K562 (cell line): Measurements from ENCODE around the gene KCNC4. TPM values are rescaled to one million over a fixed set of nuclear protein-coding genes. Genes with fewer than 3 reads are reported as not detected.

Experiments
- ATAC-seq: fragments of 200-7000 bp; cut with Tn5 transposase; 3 replicates; pipeline ENCODE4 v1.9.1; 2020; ENCODE audit warnings: moderate library complexity
- BruUV-seq: library from RNA; stranded (reverse); fragments of 400-500 nt; replicated peaks from 2 replicates; lab custom pipeline; 2021; lab: Mats Ljungman, UMichigan
- CTCF ChIA-PET: fragments of 300-600 bp; formaldehyde crosslinking; extraction: SDS; loops from one replicate; lab custom pipeline; 2021; ENCODE audit warnings: low intra/inter-chr PET ratio; lab: Yijun Ruan, JAX
- POLR2A ChIA-PET: fragments of 300-600, 350-650 bp; sonication (Branson Sonifier 250); formaldehyde crosslinking; extraction: SDS; loops from one replicate; lab custom pipeline; 2021; ENCODE audit warnings: antibody characterized with exemption, inconsistent platforms; lab: Yijun Ruan, JAX
- DNase-seq, 4 experiments: peaks; one replicate each; pipeline versions ENCODE4 v3.0.0 to v3.0.0-alpha.2; 2011 to 2018; ENCODE audit warnings: low spot score in 3 of 4, mixed read lengths in 3 of 4; ENCODE audit errors: extremely low read depth in 1 of 4
- FAIRE-seq: peaks from 2 replicates; lab custom pipeline; 2011; peaks lifted over from hg19 to GRCh38; lab: Jason Lieb, UNC
- H2AFZ ChIP-seq: 2 replicates; pipeline ENCODE4 v1.6.0; 2011; ENCODE audit warnings: low read depth, low read length, control low read depth, inconsistent platforms
- H3K27ac ChIP-seq: fragments of 200-600 bp; 3 replicates; pipeline ENCODE4 v1.8.0; 2011; ENCODE audit warnings: low read depth, mild to moderate bottlenecking, control low read depth, inconsistent platforms, low read length, moderate library complexity, mixed read lengths; ENCODE audit errors: extremely low read depth
- H3K27me3 ChIP-seq, 2 experiments: fragments of 300-600 bp in 1 of 2; 2 replicates in 1 of 2; 3 replicates in 1 of 2; pipeline versions ENCODE4 v1.6.0 to v1.8.0; 2011; ENCODE audit warnings: inconsistent platforms in 2 of 2, low read length in 2 of 2, mild to moderate bottlenecking in 1 of 2, mixed read lengths in 1 of 2, moderate library complexity in 1 of 2; ENCODE audit not compliant: control insufficient read depth in 2 of 2, insufficient read depth in 2 of 2
- H3K36me3 ChIP-seq: fragments of 300-600 bp; 3 replicates; pipeline ENCODE4 v1.8.0; 2011; ENCODE audit warnings: mild to moderate bottlenecking, low read length, inconsistent platforms; ENCODE audit not compliant: control insufficient read depth, insufficient read depth
- H3K4me1 ChIP-seq, 2 experiments: fragments of 200-600 bp in 1 of 2; replicated peaks in 1 of 2; 2 replicates in 1 of 2; 3 replicates in 1 of 2; pipeline versions ENCODE4 v1.5.1 to v1.8.0; 2011; ENCODE audit warnings: inconsistent platforms in 2 of 2, low read length in 2 of 2, mild to moderate bottlenecking in 1 of 2, mixed read lengths in 1 of 2, moderate library complexity in 1 of 2; ENCODE audit not compliant: control insufficient read depth in 2 of 2, insufficient read depth in 2 of 2
- H3K4me2 ChIP-seq: 2 replicates; pipeline ENCODE4 v1.6.1; 2011; ENCODE audit warnings: low read length, control low read depth, inconsistent platforms, mixed read lengths; ENCODE audit not compliant: insufficient read depth
- H3K4me3 ChIP-seq: fragments of 200-600 bp; sonication (generic), shearing (Covaris generic); 2 replicates; pipeline ENCODE4 v1.5.1; 2016; ENCODE audit warnings: control low read depth, inconsistent platforms
- H3K79me2 ChIP-seq: fragments of 200-600 bp; 3 replicates; pipeline ENCODE4 v1.8.0; 2011; ENCODE audit warnings: low read length, inconsistent platforms; ENCODE audit not compliant: control insufficient read depth, insufficient read depth
- H3K9ac ChIP-seq, 2 experiments: 2 replicates each; pipeline versions ENCODE4 v1.6.0 to v1.6.1; 2011; ENCODE audit warnings: low read depth in 2 of 2, low read length in 2 of 2, control low read depth in 1 of 2, inconsistent platforms in 1 of 2, mild to moderate bottlenecking in 1 of 2, mixed read lengths in 1 of 2; ENCODE audit not compliant: insufficient read depth in 1 of 2
- H3K9me1 ChIP-seq: one replicate; pipeline ENCODE4 v1.6.0; 2011; ENCODE audit warnings: inconsistent platforms, mild to moderate bottlenecking, low read length, moderate library complexity; ENCODE audit not compliant: control insufficient read depth, insufficient read depth
- H3K9me3 ChIP-seq: replicated peaks from 2 replicates; pipeline ENCODE4 v1.5.1; 2011; ENCODE audit warnings: low read depth, low read length, inconsistent platforms; ENCODE audit not compliant: control insufficient read depth, insufficient read depth
- H4K20me1 ChIP-seq: replicated peaks from 2 replicates; pipeline ENCODE4 v1.6.1; 2011; ENCODE audit warnings: low read length, inconsistent platforms, mixed read lengths; ENCODE audit not compliant: control insufficient read depth, insufficient read depth
- AFF4 ChIP-seq: sonication (generic); formaldehyde crosslinking; IDR thresholded peaks from 2 replicates; pipeline ENCODE4 v1.8.0; 2023; ENCODE audit warnings: mild to moderate bottlenecking, missing genetic modification reagents
- ELF2 ChIP-seq: fragments of 250-450 bp; sonication (Bioruptor Pico); IDR thresholded peaks from 2 replicates; pipeline ENCODE4 v1.5.0; 2021; ENCODE audit warnings: mild to moderate bottlenecking
- FOXJ3 ChIP-seq: sonication (generic); formaldehyde crosslinking; IDR thresholded peaks from 2 replicates; pipeline ENCODE4 v1.4.0; 2020; ENCODE audit warnings: mild to moderate bottlenecking, missing genetic modification reagents
- FOXP1 ChIP-seq: sonication (generic); formaldehyde crosslinking; IDR thresholded peaks from 2 replicates; pipeline ENCODE4 v1.8.0; 2022; ENCODE audit warnings: mild to moderate bottlenecking, missing genetic modification reagents
- L3MBTL2 ChIP-seq: fragments of 450-650 bp; IDR thresholded peaks from 2 replicates; pipeline ENCODE4 v1.6.1; 2016; ENCODE audit warnings: mild to moderate bottlenecking, moderate library complexity
- NRF1 ChIP-seq, 2 experiments: fragments of 450-650 bp; IDR thresholded peaks in 1 of 2; conservative IDR thresholded peaks in 1 of 2; 2 replicates each; pipeline ENCODE4 v1.6.1; 2014; ENCODE audit warnings: mild to moderate bottlenecking in 2 of 2
- RAD51 ChIP-seq: fragments of 450-650 bp; IDR thresholded peaks from 2 replicates; pipeline ENCODE4 v1.7.1; 2016; ENCODE audit warnings: low read depth, mild to moderate bottlenecking, borderline replicate concordance
- RBFOX2 ChIP-seq: fragments of 200-400 bp; formaldehyde crosslinking; IDR thresholded peaks from 2 replicates; pipeline ENCODE4 v1.6.1; 2017; ENCODE audit warnings: low read depth, mild to moderate bottlenecking, low read length, moderate library complexity
- RNF2 ChIP-seq: sonication (generic); IDR thresholded peaks from 2 replicates; pipeline ENCODE4 v1.6.1; 2016
- SIX5 ChIP-seq, 2 experiments: IDR thresholded peaks; 2 replicates each; pipeline ENCODE4 v1.6.1; 2011; ENCODE audit warnings: low read length in 2 of 2, borderline replicate concordance in 1 of 2, low read depth in 1 of 2, mild to moderate bottlenecking in 1 of 2, moderate library complexity in 1 of 2; ENCODE audit not compliant: insufficient read depth in 1 of 2
- ZNF175 ChIP-seq: fragments of 200-800 bp; sonication (Bioruptor generic); IDR thresholded peaks from 2 replicates; pipeline ENCODE4 v1.6.1; 2016; ENCODE audit warnings: low read depth, mild to moderate bottlenecking, missing genetic modification characterization, missing compliant biosample characterization
- ZNF609 ChIP-seq: sonication (generic); formaldehyde crosslinking; IDR thresholded peaks from 2 replicates; pipeline ENCODE4 v1.8.1; 2023; ENCODE audit warnings: missing genetic modification reagents, mild to moderate bottlenecking, borderline replicate concordance
- whole genome bisulfite sequencing: fragments of 100-300 bp; shearing (Covaris generic); methylation state at CpG from one replicate; pipeline ENCODE4 v1.1.6; 2016; ENCODE audit warnings: low coverage, mixed read lengths; ENCODE audit not compliant: insufficient coverage; ENCODE audit errors: missing lambda C conversion rate; 5-methylcytosine and 5-hydroxymethylcytosine counted together
- in situ Hi-C: fragments of 300-500 bp; cut with MboI; formaldehyde crosslinking; loops from 4 replicates; pipeline ENCODE4 v1.15.0; 2018; ENCODE audit warnings: inconsistent platforms, mixed read lengths
- intact Hi-C: fragments of 100-400 bp; cut with micrococcal nuclease; formaldehyde crosslinking; loops from 2 replicates; pipeline ENCODE4 v1.14.2; 2022
- polyA plus RNA-seq, 8 experiments: library from polyadenylated mRNA; depleted of rRNA in 4 of 8; stranded (reverse) in 5 of 8; unstranded in 3 of 8; fragments of >200 nt; fragmentation: Nextera tagmentation in 2 of 8; fragmentation: Illumina TruSeq in 1 of 8; extraction: Ambion mirVana in 2 of 8; extraction: Trizol in 1 of 8; gene quantifications; 2 replicates each; pipeline versions ENCODE4 v1.2.1 to v1.2.3, GENCODE V29; 2011 to 2014; ENCODE audit warnings: inconsistent platforms in 1 of 8, missing spikeins in 1 of 8
- total RNA-seq, 7 experiments: library from RNA; depleted of rRNA in 6 of 7; stranded (reverse); fragments of >200 nt in 6 of 7; fragmentation: Illumina TruSeq in 2 of 7; extraction: Trizol in 2 of 7; gene quantifications; 2 replicates each; pipeline versions ENCODE4 v1.2.1 to v1.2.3, GENCODE V29; 2011 to 2021; ENCODE audit warnings: low replicate concordance in 1 of 7

KCNC4 gene
- total and polyA plus RNA-seq, 9 of the 15 experiments (the other 6 are each of a cell fraction or from before 2014, with no cell fraction given) = 0.07 to 1.8 (median 0.73) TPM

- Histone ChIP-seq H3K4me3 (peak overlapping the region; percentile 60), H2AFZ (peak overlapping the region; percentile 71), H4K20me1 (peaks cover 23% of the 10 kb centered on the region), H3K4me1 (peaks cover 0 to 28% of the 10 kb centered on the region in 2 experiments; a peak in 3 of 5 replicates), H3K9me1 (no peaks in the 10 kb centered on the region), H3K9me3 (no peaks in the 10 kb centered on the region), H3K9ac (peak overlapping the region; percentile 45 to 91; a peak in 3 of 4 replicates), H3K4me2 (peak overlapping the region; percentile 79), H3K36me3 (no peaks in the 10 kb centered on the region), H3K27me3 (peaks cover 13 to 62% of the 10 kb centered on the region in 2 experiments), H3K79me2 (no peaks in the 10 kb centered on the region), H3K27ac (no peak overlapping the region; the same call in 2 of the 3 replicates)
- no peak for FAIRE-seq
- WGBS = 6% methylated on average over 77 of the region's 101 CpGs
- peak; percentile 58 to 86 (median 77) for DNase-seq
- ChIA-PET CTCF (no interaction called here), POLR2A (interaction anchor here (1.1 to 1.5 kb wide), 2 partner anchors 14 to 94 kb away, joined by 3 to 5 read pairs; no protein-coding TSS in a partner anchor)
- ATAC-seq = peak; percentile 55
- no TSS peak for BruUV-seq
- in situ Hi-C loops (no loop called here), intact Hi-C loops (no loop called here)
- TF ChIP-seq ZNF609 (CRISPR knock-in tag) (no peak), FOXP1 (CRISPR knock-in tag) (peak; percentile 60; the same call in 1 of the 2 replicates), FOXJ3 (no peak), AFF4 (0 out of 2 replicates have a peak, but pooled peaks have one; percentile 38), NRF1 (conservative IDR thresholded peaks at IDR 0.05 in 1 of 2, IDR thresholded peaks at IDR 0.05 in 1 of 2) (peak; percentile 59 to 63; a peak in 2 of 4 replicates), L3MBTL2 (peak; percentile 92), ZNF175 (CRISPR knock-in tag) (no peak), RBFOX2 (peak; percentile 58), ELF2 (no peak), RNF2 (no peak), RAD51 (no peak), SIX5 (IDR thresholded peaks at IDR 0.05; ENCODE audit: borderline replicate concordance in 1 of 2, insufficient read depth in 1 of 2, low read depth in 1 of 2, low read length in 2 of 2) (no peak)
Observed at GRCh38 chr1:110210604-110211495, 736 bp downstream of the KCNC4 start.
